HG02623 (cell line): ENCODE measurements around the gene NAA10.

Source experiments
- ATAC-seq: cut with Tn5 transposase; IDR thresholded peaks from one replicate; pipeline ENCODE4 v1.9.1; 2021; ENCODE audit warnings: moderate library complexity; ENCODE audit not compliant: unreplicated experiment

The NAA10 gene

GRCh38 chrX:153948847-153949805 lies 14.3 kb upstream of the NAA10 start:
- no peak for ATAC-seq

GRCh38 chrX:153948002-153948466 lies 13.2 kb upstream of the NAA10 start:
- no peak for ATAC-seq

DNA sequence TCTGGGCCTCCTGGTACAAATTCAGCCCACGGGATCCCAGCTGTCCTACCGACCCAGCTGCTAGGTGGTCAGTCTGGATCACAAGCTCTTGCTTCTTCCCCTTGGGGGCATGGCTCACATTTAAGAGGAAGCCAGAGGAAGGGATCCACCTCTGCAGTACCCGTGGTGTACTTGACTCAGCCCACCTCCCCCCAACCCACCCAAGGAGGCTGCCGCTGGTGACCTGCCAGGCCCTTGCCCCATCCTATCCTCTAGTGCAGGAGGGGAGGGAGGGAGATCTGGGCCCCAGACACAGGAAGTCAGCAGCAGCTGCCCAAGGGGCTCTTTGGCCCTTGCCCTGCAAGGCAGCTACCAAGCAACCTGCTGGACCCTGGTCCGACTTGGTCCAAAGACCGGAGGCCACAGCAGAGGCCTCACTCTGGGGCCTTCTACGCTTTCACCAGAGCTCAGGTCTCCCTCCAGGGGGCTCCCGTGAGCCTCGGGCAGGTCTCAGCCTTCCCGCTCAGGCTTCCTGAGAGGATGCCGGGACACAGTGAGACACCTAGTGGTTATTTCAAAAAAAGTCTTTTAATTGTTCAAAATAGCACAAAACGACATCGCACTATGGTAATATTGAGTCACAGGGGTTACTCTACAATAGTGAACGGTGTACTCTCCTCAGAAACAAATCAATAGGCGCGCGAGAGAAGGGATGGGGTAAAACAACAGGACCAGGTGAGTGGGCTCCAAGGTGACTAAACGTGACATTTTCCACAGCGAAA lies 12.4 kb upstream of the NAA10 start:
- ATAC-seq, result peak; percentile 53

GRCh38 chrX:153945956-153946943 lies 11.4 kb upstream of the NAA10 start:
- no peak for ATAC-seq

DNA sequence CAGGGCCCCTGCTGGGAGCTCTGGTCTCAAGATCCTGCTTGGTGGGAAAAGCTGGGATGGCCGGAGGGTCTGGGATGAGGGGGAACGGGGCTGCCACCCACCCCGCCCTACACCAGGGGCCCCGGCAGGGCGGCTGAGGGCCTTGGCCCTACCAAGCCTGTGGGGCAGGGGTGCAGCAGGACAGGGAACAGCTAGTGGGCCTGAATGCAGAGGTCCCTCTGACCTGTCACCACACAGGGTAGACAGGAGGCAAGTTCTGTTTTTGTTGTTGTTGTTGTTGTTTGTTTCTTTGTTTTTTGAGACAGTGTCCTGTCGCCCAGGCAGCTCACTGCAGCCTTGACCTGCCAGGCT lies 9.9 kb upstream of the NAA10 start:
- no peak for ATAC-seq

- ATAC-seq, result no peak
Observed at GRCh38 chrX:153944140-153944799, 9.4 kb upstream of the NAA10 start, which contains the start of gene RENBP. RENBP (minus strand) TSS chrX:153944643; CDS start chrX:153944610, 33 bp downstream.

GRCh38 chrX:153941336-153942252 lies 6.8 kb upstream of the NAA10 start:
- no peak for ATAC-seq

GRCh38 chrX:153939573-153939972 lies 4.7 kb upstream of the NAA10 start:
- no peak for ATAC-seq

GRCh38 chrX:153938226-153938786 lies 3.5 kb upstream of the NAA10 start:
- no peak for ATAC-seq

DNA sequence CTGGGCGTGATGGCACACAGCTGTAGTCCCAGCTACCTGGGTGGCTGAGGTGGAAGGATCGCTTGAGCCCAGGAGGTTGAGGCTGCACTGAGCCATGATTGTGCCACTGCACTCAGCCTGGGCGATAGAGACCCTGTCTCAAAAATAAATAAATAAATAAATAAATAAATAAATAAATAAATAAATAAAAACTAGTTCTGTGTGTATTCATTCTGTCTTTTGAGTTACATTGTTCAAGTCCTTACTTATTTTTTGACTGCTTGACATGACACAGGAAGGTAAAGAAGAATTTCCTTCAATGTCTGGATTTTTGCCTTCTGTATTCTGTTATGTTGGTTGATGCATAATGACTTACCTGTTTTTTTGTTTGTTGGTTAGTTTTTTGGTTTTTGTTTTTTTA lies 2.2 kb upstream of the NAA10 start:
- ATAC-seq, result no peak

DNA sequence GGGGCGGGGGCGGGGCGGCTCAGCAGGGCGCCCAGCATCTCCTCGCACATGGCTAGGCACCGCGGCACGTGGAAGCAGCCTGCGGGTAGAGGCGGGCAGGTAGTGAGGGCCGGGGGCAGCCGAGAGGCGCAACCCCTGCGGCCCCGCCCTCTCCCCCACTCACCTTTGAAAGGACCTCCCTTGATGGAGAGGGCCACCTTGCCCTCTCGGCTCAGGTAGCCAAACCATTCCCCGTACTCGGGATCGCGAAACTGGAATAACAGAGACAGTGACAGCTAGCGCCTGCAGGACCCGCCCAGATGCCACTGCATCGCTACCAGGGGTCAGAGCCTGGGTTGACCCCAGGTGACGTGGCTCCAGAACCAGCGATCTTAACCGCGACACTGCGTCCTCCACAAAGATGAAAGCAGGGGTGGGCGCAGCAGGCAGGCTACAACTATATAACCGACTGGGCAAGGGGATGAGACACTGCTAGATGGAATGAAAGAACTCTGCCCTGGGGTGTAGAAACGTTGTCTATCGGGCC lies 552 bp upstream of the NAA10 start:
- ATAC-seq, result peak; percentile 15

DNA sequence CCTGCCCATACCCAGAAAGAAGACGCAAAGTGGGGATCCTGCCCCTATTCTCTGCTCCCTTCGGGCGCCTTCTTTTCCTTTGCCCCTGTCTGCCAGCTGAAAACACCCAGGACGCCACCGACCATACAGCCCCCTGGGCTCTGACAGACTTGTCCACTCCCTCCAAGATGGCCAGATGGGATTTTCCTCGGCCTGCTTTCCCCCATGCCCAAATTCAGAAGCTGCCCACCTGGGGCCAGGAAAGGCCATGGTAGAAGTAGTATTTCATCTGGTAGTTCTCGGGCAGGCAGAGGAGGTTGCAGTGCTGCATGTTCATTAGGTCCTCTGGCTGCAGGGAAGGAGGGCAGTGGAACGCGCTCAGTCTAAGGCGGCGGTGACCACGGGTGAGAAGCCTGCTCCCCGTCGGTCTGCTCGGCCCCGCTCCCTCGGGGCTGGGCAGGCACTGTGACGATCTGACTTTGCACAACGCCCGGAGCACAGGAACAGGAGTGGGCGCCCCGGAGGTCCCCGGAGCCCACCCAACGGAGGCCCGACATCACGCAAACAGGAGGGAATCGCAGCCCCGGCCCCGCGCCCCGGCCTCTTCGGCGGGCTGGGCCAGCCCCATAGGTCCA lies 582 bp downstream of the NAA10 start:
- ATAC-seq, result peak; percentile 17

DNA sequence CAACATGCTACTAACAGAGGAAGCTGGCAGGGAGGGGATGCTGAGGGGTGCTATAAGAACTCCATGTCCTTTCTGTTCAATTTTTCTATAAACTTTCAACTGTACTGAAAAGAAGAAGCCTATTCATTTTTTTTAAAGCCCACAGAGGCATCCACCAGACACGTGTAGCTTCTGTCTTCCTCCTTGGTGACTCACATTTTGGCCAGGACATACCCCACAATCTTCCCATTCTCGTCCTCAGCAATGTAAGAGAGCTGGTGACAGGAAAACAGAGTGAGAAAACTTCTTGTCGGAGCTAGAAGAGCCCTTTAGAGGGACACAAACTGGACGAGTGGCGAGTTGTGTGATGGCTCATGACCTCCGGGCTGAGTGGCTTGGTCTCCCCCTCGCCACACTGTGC lies 1.1 kb downstream of the NAA10 start:
- no peak for ATAC-seq

- ATAC-seq, result no peak
Observed at GRCh38 chrX:153932220-153932915, 2.5 kb downstream of the NAA10 start.

GRCh38 chrX:153931748-153932147 lies 3.1 kb downstream of the NAA10 start:
- no peak for ATAC-seq

- no peak for ATAC-seq
Observed at GRCh38 chrX:153931151-153931550, 3.7 kb downstream of the NAA10 start.
